Loucy (cell line): ENCODE data around the gene CDH26.

Experiments used
- H2AFZ ChIP-seq: fragments of 200-600 bp; sonication (generic); 2 replicates; pipeline ENCODE4 v1.6.0; 2016; ENCODE audit warnings: antibody characterized with exemption, mild to moderate bottlenecking, low read length, moderate library complexity
- H3F3A ChIP-seq: fragments of 200-600 bp; 2 replicates; pipeline ENCODE4 v1.6.0; 2016; ENCODE audit warnings: antibody characterized with exemption, low read depth, mild to moderate bottlenecking
- H3K27me3 ChIP-seq: fragments of 200-600 bp; sonication (generic); 2 replicates; pipeline ENCODE4 v1.6.1; 2014; ENCODE audit warnings: low read length, mild to moderate bottlenecking; ENCODE audit not compliant: insufficient read depth, poor library complexity, severe bottlenecking
- H3K36me3 ChIP-seq: fragments of 200-600 bp; sonication (generic); 2 replicates; pipeline ENCODE4 v1.6.1; 2016; ENCODE audit warnings: low read length; ENCODE audit not compliant: insufficient read depth
- H3K4me1 ChIP-seq: fragments of 200-600 bp; sonication (generic); 2 replicates; pipeline ENCODE4 v1.5.1; 2014; ENCODE audit warnings: low read length, mild to moderate bottlenecking; ENCODE audit not compliant: insufficient read depth, poor library complexity, severe bottlenecking
- H3K4me2 ChIP-seq: fragments of 200-600 bp; sonication (generic); 2 replicates; pipeline ENCODE4 v1.6.0; 2014; ENCODE audit warnings: antibody characterized with exemption, low read length, low read depth, mild to moderate bottlenecking; ENCODE audit not compliant: poor library complexity, severe bottlenecking
- H3K4me3 ChIP-seq: fragments of 200-600 bp; sonication (generic); 2 replicates; pipeline ENCODE4 v1.5.1; 2014; ENCODE audit warnings: low read length, mild to moderate bottlenecking, mixed read lengths; ENCODE audit not compliant: poor library complexity, severe bottlenecking
- H3K79me2 ChIP-seq: fragments of 200-600 bp; sonication (generic); 2 replicates; pipeline ENCODE4 v1.6.1; 2014; ENCODE audit warnings: low read length; ENCODE audit not compliant: insufficient read depth
- H3K9ac ChIP-seq: fragments of 200-600 bp; sonication (generic); 2 replicates; pipeline ENCODE4 v1.6.0; 2014; ENCODE audit warnings: mild to moderate bottlenecking, low read depth, low read length, moderate library complexity; ENCODE audit not compliant: poor library complexity, severe bottlenecking
- H3K9me2 ChIP-seq: fragments of 200-600 bp; sonication (generic); replicated peaks from 2 replicates; pipeline ENCODE4 v1.6.1; 2016; ENCODE audit warnings: low read depth, low read length, mixed read lengths
- H3K9me3 ChIP-seq: fragments of 200-600 bp; sonication (generic); 2 replicates; pipeline ENCODE4 v1.6.1; 2014; ENCODE audit warnings: mild to moderate bottlenecking, antibody characterized with exemption, low read length, low read depth; ENCODE audit not compliant: insufficient read depth
- H4K20me1 ChIP-seq: fragments of 200-600 bp; sonication (generic); 2 replicates; pipeline ENCODE4 v1.6.0; 2014; ENCODE audit warnings: antibody characterized with exemption, low read length, mild to moderate bottlenecking; ENCODE audit not compliant: insufficient read depth, poor library complexity, severe bottlenecking
- CTCF ChIP-seq: fragments of 200-600 bp; sonication (generic); conservative IDR thresholded peaks from 2 replicates; pipeline ENCODE4 v1.5.1; 2014; ENCODE audit warnings: mild to moderate bottlenecking, antibody characterized with exemption, low read length
- EZH2phosphoT487 ChIP-seq: fragments of 200-600 bp; IDR thresholded peaks from 2 replicates; pipeline ENCODE4 v1.6.1; 2018; ENCODE audit warnings: antibody characterized with exemption, mild to moderate bottlenecking, moderate library complexity, borderline replicate concordance

CDH26 gene

GRCh38 chr20:60006261-60006660 is 48.0 kb downstream of the CDH26 start:
- Histone ChIP-seq H3K9me2 (no peaks in the 10 kb centered on the region), H3K9ac (no peak overlapping the region), H4K20me1 (no peaks in the 10 kb centered on the region), H3K27me3 (no peaks in the 10 kb centered on the region), H3K36me3 (no peaks in the 10 kb centered on the region), H3K9me3 (no peaks in the 10 kb centered on the region), H2AFZ (no peak overlapping the region), H3K4me2 (no peak overlapping the region), H3K4me1 (peaks cover 3% of the 10 kb centered on the region), H3F3A (no peaks in the 10 kb centered on the region), H3K79me2 (no peaks in the 10 kb centered on the region), H3K4me3 (no peak overlapping the region)
- no peak for TF ChIP-seq CTCF
- TF ChIP-seq EZH2phosphoT487 = no peak

GRCh38 chr20:60007464-60007863 is 49.2 kb downstream of the CDH26 start:
- Histone ChIP-seq H3K4me3 (no peak overlapping the region), H3K4me2 (no peak overlapping the region), H3K4me1 (peaks cover 15% of the 10 kb centered on the region), H3K79me2 (no peaks in the 10 kb centered on the region), H3K27me3 (no peaks in the 10 kb centered on the region), H3F3A (no peaks in the 10 kb centered on the region), H2AFZ (no peak overlapping the region), H4K20me1 (no peaks in the 10 kb centered on the region), H3K36me3 (no peaks in the 10 kb centered on the region), H3K9me2 (no peaks in the 10 kb centered on the region), H3K9ac (no peak overlapping the region), H3K9me3 (no peaks in the 10 kb centered on the region)
- TF ChIP-seq EZH2phosphoT487 (no peak), CTCF (no peak)

- Histone ChIP-seq H3K27me3 (no peaks in the 10 kb centered on the region), H4K20me1 (no peaks in the 10 kb centered on the region), H3F3A (no peaks in the 10 kb centered on the region), H3K4me2 (no peak overlapping the region), H3K9me2 (no peaks in the 10 kb centered on the region), H3K4me1 (peaks cover 19% of the 10 kb centered on the region), H3K36me3 (no peaks in the 10 kb centered on the region), H3K79me2 (no peaks in the 10 kb centered on the region), H3K9ac (no peak overlapping the region), H3K4me3 (no peak overlapping the region), H2AFZ (no peak overlapping the region), H3K9me3 (no peaks in the 10 kb centered on the region)
- no peak for TF ChIP-seq EZH2phosphoT487
- no peak for TF ChIP-seq CTCF
Measured at GRCh38 chr20:60008130-60008808, 50.0 kb downstream of the CDH26 start.
